ENCODE measurements around the gene KHSRP.
A peak's percentile ranks its signal among the peaks of the same experiment; 100 is the strongest.

KHSRP gene

GRCh38 chr19:6384381-6384780, 40.2 kb downstream of the KHSRP start:
- DNase-seq: no peak

- DNase-seq: no peak
Measured at GRCh38 chr19:6383188-6383587, 41.4 kb downstream of the KHSRP start.

- DNase-seq: no peak
Measured at GRCh38 chr19:6381030-6381750, 43.4 kb downstream of the KHSRP start.

GRCh38 chr19:6379744-6380143, 44.9 kb downstream of the KHSRP start:
- no peak for DNase-seq

DNA sequence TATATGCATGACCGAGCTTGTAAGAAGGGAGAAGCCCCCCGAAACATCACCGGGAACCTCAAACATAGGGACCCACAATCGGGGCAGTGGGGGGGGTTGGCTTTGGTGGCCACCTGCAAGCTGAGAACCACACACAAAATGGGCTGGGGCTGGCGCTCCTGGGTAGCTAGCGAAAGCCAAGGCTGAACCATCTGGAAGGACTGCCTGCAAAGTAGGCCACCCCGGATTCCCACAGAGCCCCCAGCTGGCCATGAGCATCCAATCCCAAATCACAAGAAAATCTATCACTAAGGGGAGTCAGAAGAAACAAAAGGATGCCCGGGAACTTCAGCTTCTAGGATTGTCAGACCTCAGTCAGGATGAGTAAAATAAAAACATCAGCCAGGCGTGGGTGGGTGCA, 46.1 kb downstream of the KHSRP start:
- no peak for DNase-seq

GRCh38 chr19:6378041-6378440, 46.6 kb downstream of the KHSRP start:
- no peak for DNase-seq

GRCh38 chr19:6376512-6377190, 48.0 kb downstream of the KHSRP start:
- no peak for DNase-seq

DNA sequence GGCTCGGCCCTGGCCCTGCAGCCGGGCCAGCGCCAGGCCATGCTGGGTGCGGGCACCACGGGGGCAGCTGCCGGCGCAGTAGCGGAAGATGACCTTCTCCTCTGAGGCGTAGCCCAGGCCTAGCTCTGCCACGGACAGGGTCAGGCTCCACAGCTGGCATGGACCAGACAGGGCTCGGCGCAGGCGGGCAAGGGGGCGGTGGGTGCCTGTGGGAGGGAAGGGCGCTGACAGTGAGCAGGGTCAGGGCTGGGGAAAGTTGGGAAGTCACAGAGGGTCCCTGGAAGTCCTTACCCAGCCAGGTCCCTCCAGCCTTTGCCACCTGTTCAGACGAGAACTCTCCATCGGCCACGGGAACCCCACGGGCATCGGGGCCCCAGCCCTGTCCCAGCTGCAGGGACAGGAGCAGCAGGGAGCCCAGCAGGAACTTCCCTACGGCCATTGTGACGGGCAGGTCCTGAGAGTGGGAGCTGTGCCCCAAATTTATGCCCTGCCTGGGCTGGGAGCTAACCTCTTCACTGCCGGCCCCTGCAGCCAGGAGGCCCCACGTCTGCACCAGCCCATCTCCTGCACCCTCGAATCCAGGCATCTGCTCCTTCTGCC, 49.1 kb downstream of the KHSRP start, which contains the start of gene PSPN:
Gene PSPN, minus strand, starts transcription at position 523 of the 600 bp plus-strand sequence. Its CDS starts 84 bp downstream, at position 439.
- DNase-seq: no peak

DNA sequence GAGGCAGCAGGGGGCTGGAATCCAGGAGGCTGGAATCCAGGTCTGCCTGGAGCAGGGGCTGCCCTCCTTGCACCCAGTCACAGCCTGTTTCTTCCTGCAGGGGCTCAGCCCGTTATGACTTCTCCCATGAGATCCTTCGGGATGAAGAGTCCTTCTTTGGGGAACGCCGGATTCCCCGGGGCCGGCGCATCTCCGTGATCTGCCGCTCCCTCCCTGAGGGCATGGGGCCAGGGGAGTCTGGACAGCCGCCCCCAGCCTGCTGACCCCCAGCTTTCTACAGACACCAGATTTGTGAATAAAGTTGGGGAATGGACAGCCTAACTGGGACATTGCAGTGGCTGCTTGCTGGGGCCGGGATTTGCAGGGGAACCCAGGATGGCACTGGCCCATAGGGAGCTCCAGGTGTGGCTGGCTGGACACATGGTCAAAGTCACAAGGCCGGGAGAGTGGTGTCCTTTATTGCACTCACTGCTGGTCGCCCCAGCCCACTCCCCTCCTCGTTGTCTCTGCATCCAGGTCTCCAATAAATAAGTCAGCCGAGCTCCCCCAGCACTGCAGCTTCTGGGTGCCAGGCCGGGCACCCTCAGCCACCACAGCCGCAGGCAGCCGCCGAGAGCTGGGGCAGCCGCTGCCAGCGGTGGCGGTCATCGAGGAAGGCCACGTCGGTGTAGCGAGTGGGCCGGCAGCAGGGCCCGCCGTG, 49.8 kb downstream of the KHSRP start:
- no peak for DNase-seq

DNA sequence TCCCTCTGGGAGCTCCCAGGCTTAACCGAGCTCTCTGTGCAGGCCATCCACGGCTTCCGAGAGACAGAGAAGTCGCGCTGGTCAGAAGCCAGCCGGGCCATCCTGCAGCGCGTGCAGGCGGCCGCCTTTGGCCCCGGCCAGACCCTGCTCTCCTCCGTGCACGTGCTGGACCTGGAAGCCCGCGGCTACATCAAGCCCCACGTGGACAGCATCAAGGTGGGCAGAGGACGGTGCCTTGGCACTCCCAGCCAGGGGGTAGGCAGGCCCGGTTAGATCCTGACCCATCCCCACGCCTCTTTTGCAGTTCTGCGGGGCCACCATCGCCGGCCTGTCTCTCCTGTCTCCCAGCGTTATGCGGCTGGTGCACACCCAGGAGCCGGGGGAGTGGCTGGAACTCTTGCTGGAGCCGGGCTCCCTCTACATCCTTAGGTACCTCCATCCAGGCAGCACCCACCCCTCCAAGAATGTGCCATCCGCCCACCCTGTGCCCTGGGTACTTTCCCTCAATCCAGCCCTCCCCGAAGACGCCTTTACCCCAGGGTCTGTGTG, 50.4 kb downstream of the KHSRP start:
- DNase-seq: no peak

DNA sequence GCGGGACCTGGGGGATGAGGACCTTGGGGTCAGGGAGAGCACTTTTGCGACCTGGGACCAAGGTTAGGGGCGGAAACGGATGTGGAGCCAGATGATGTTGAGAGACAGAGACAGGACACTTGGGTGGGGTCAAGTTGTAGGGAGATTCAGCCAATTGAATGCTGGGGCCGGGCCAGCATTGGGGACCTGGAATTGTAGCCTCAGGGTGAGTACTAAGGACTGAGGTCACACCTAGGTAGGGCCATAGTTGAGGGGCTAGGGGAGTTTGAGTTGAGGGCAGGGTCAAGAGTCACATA, 50.9 kb downstream of the KHSRP start:
- DNase-seq: no peak

GRCh38 chr19:6373096-6373812, 51.4 kb downstream of the KHSRP start:
- DNase-seq: peak; percentile 98 to 99 (median 98)

- peak; percentile 93 to 99 (median 97) for DNase-seq
Measured at GRCh38 chr19:6372594-6373095, 52.0 kb downstream of the KHSRP start, which contains the start of gene ALKBH7. Gene ALKBH7, plus strand, starts transcription at chr19:6372794. Its CDS starts 27 bp downstream, at chr19:6372821.

GRCh38 chr19:6364353-6364752, 60.3 kb downstream of the KHSRP start:
- no peak for DNase-seq
